CD14-positive monocyte (primary cell): ENCODE measurements around the gene IVD. TPM values are rescaled to one million over a fixed set of nuclear protein-coding genes. Genes with fewer than 3 reads are reported as not detected.

Experiments
- DNase-seq, 3 donors: peaks; one replicate each; pipeline ENCODE4 v3.0.0-alpha.2; 2011 to 2022
- H2AFZ ChIP-seq: 2 replicates; pipeline ENCODE4 v1.6.0; 2012; ENCODE audit warnings: mild to moderate bottlenecking, low read depth, low read length, inconsistent platforms; ENCODE audit not compliant: insufficient read depth, poor library complexity, severe bottlenecking
- H3K27ac ChIP-seq, 2 donors: 1 replicate in 1 of 2; 2 replicates in 1 of 2; pipeline ENCODE4 v1.5.1; 2012 to 2013; ENCODE audit warnings: low read length in 2 of 2, control low read depth in 1 of 2, inconsistent platforms in 1 of 2, low read depth in 1 of 2, mild to moderate bottlenecking in 1 of 2
- H3K27me3 ChIP-seq, 2 donors: one replicate each; pipeline versions ENCODE4 v1.6.0 to v1.6.1; 2011 to 2013; ENCODE audit warnings: low read length in 2 of 2; ENCODE audit not compliant: control insufficient read depth in 2 of 2, insufficient read depth in 2 of 2
- H3K36me3 ChIP-seq, 2 donors: replicated peaks in 1 of 2; 1 replicate in 1 of 2; 2 replicates in 1 of 2; pipeline versions ENCODE4 v1.5.1 to v1.6.1; 2012 to 2013; ENCODE audit warnings: low read length in 2 of 2, control low read depth in 1 of 2, inconsistent platforms in 1 of 2, mild to moderate bottlenecking in 1 of 2; ENCODE audit not compliant: insufficient read depth in 2 of 2, control insufficient read depth in 1 of 2
- H3K4me1 ChIP-seq, 2 donors: 1 replicate in 1 of 2; 2 replicates in 1 of 2; pipeline versions ENCODE4 v1.5.1 to v1.6.1; 2012 to 2013; ENCODE audit warnings: low read length in 2 of 2, control low read depth in 1 of 2, inconsistent platforms in 1 of 2, mild to moderate bottlenecking in 1 of 2, moderate library complexity in 1 of 2; ENCODE audit not compliant: insufficient read depth in 2 of 2, control insufficient read depth in 1 of 2
- H3K4me2 ChIP-seq: replicated peaks from 2 replicates; pipeline ENCODE3; 2012; ENCODE audit warnings: low read length, moderate library complexity, mild to moderate bottlenecking; ENCODE audit not compliant: poor library complexity, severe bottlenecking; ENCODE audit errors: extremely low read depth
- H3K4me3 ChIP-seq, 3 experiments: fragments of 200-600 bp in 1 of 3; sonication (generic) in 1 of 3; replicated peaks in 1 of 3; 1 replicate in 2 of 3; 2 replicates in 1 of 3; pipeline ENCODE4 v1.5.1; 2011 to 2013; ENCODE audit warnings: low read length in 3 of 3, mild to moderate bottlenecking in 3 of 3, control low read depth in 2 of 3, low read depth in 2 of 3, inconsistent platforms in 1 of 3, moderate library complexity in 1 of 3
- H3K79me2 ChIP-seq: 2 replicates; pipeline ENCODE4 v1.6.0; 2012; ENCODE audit warnings: mild to moderate bottlenecking, control low read depth, inconsistent platforms, low read length, moderate library complexity; ENCODE audit not compliant: insufficient read depth
- H3K9ac ChIP-seq: 2 replicates; pipeline ENCODE4 v1.6.0; 2017; ENCODE audit warnings: low read length, mild to moderate bottlenecking; ENCODE audit not compliant: insufficient read depth, poor library complexity, severe bottlenecking
- H3K9me3 ChIP-seq, 2 donors: replicated peaks in 1 of 2; 1 replicate in 1 of 2; 2 replicates in 1 of 2; pipeline versions ENCODE4 v1.5.1 to v1.6.1; 2012 to 2013; ENCODE audit warnings: low read length in 2 of 2, control low read depth in 1 of 2; ENCODE audit not compliant: control insufficient read depth in 1 of 2, insufficient read depth in 1 of 2
- H4K20me1 ChIP-seq: 2 replicates; pipeline ENCODE4 v1.6.0; 2012; ENCODE audit warnings: mild to moderate bottlenecking, low read length, control low read depth, moderate library complexity; ENCODE audit not compliant: insufficient read depth
- H3K27ac Mint-ChIP-seq, 7 donors: one replicate each; pipeline ENCODE4 v1.8.0; 2020; ENCODE audit warnings: mild to moderate bottlenecking in 7 of 7, mixed read lengths in 7 of 7, moderate library complexity in 6 of 7, inconsistent platforms in 2 of 7
- H3K27me3 Mint-ChIP-seq, 3 donors: one replicate each; pipeline ENCODE4 v1.8.0; 2021 to 2022; ENCODE audit warnings: low read depth in 3 of 3, mild to moderate bottlenecking in 3 of 3, mixed read lengths in 3 of 3, moderate library complexity in 3 of 3, inconsistent platforms in 1 of 3
- H3K36me3 Mint-ChIP-seq, 2 donors: one replicate each; pipeline ENCODE4 v1.8.0; 2020; ENCODE audit warnings: mixed read lengths in 2 of 2, inconsistent platforms in 1 of 2, mild to moderate bottlenecking in 1 of 2
- H3K4me1 Mint-ChIP-seq: one replicate; pipeline ENCODE4 v1.8.0; 2020; ENCODE audit warnings: mild to moderate bottlenecking, mixed read lengths
- H3K4me3 Mint-ChIP-seq, 2 donors: one replicate each; pipeline ENCODE4 v1.8.0; 2020; ENCODE audit warnings: mild to moderate bottlenecking in 2 of 2, mixed read lengths in 2 of 2, moderate library complexity in 1 of 2
- H3K9me3 Mint-ChIP-seq, 7 donors: one replicate each; pipeline ENCODE4 v1.8.0; 2020 to 2022; ENCODE audit warnings: mixed read lengths in 7 of 7, mild to moderate bottlenecking in 6 of 7, moderate library complexity in 6 of 7, inconsistent platforms in 2 of 7
- WGBS: methylation state at CpG from one replicate; pipeline ENCODE4 v1.1.5; 2013; ENCODE audit warnings: missing lambda C conversion rate; ENCODE audit not compliant: insufficient coverage; 5-methylcytosine and 5-hydroxymethylcytosine counted together
- intact Hi-C, 2 donors: fragments of 100-400 bp; cut with micrococcal nuclease; formaldehyde crosslinking; loops; one replicate each; pipeline versions ENCODE4 v1.15.0 to v1.15.1; 2023
- polyA plus RNA-seq, 3 donors: library from polyadenylated mRNA; depleted of rRNA in 1 of 3; unstranded in 2 of 3; stranded (reverse) in 1 of 3; fragments of 300-500 nt in 2 of 3; fragments of >200 nt in 1 of 3; fragmentation: Illumina TruSeq in 2 of 3; gene quantifications; 1 replicate in 2 of 3; 2 replicates in 1 of 3; pipeline ENCODE4 v1.2.3, GENCODE V29; 2012 to 2021
- TF ChIP-seq, protein P1 (sequence below): fragments of 200-600 bp; IDR thresholded peaks from one replicate; pipeline ENCODE4 v1.8.0; 2022; ENCODE audit warnings: antibody characterized with exemption, mild to moderate bottlenecking

Gene IVD
- polyA plus RNA-seq, 3 donors, result 28.6 to 46.3 (median 31.3) TPM

DNA sequence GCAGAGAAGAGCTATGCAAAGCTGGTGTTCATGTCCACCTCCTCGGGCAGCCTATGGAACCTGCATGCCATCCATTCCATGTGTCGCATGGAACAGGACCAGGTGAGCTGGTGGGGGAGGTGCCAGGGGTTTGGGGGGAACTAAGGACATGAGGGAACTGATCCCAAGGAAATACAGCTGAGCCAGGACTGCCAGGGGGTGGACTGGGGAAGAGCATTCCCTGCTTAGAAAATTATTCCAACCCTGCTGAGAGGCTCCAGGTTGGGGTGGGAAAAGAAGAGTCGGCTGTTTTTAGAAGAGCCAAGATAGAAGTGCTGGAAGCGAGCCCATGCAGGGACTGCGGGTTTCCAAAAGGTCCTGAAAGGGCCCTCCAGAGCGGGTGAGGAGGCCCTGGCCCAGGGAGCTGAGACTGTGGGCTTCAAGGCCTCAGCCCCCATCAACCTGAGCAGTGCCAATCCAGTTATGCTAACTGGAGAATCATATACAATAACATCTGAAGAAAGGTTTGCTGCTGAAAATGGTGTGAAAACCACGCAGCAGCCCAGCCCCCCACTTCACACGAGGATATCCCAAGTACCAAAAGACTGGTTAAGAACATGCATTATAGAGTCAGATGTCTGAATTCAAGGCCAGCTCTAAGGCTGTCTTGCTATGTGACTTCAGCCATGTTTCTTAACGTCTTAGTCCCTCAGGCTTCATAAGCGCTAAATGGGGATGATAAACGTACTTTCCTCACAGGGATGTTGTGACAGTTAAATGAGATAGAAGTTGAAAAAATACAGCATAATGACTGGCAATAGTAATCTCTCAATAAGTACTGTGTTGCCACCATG lies 39.8 kb upstream of the IVD start:
- peaks cover 20% of the 10 kb centered on the region for H3K4me1 Mint-ChIP-seq
- Histone ChIP-seq H2AFZ (no peak overlapping the region), H3K79me2 (no peaks in the 10 kb centered on the region), H3K9me3 (no peaks in the 10 kb centered on the region), H3K27ac (no peak overlapping the region), H3K36me3 (peaks cover 0 to 3% of the 10 kb centered on the region in 2 donors), H3K27me3 (no peaks in the 10 kb centered on the region), H3K4me3 (no peak overlapping the region), H3K4me1 (peaks cover 16 to 25% of the 10 kb centered on the region in 2 donors), H4K20me1 (peaks cover 3% of the 10 kb centered on the region), H3K9ac (no peak overlapping the region), H3K4me2 (no peak overlapping the region)
- H3K9me3 Mint-ChIP-seq, result no peaks in the 10 kb centered on the region
- intact Hi-C loops, result loop anchor here (5.0 kb wide), 2 partner anchors 41 to 56 kb away; partner anchors contain the start of gene IVD (in 1 of the 2)
- TF ChIP-seq, protein P1, sequence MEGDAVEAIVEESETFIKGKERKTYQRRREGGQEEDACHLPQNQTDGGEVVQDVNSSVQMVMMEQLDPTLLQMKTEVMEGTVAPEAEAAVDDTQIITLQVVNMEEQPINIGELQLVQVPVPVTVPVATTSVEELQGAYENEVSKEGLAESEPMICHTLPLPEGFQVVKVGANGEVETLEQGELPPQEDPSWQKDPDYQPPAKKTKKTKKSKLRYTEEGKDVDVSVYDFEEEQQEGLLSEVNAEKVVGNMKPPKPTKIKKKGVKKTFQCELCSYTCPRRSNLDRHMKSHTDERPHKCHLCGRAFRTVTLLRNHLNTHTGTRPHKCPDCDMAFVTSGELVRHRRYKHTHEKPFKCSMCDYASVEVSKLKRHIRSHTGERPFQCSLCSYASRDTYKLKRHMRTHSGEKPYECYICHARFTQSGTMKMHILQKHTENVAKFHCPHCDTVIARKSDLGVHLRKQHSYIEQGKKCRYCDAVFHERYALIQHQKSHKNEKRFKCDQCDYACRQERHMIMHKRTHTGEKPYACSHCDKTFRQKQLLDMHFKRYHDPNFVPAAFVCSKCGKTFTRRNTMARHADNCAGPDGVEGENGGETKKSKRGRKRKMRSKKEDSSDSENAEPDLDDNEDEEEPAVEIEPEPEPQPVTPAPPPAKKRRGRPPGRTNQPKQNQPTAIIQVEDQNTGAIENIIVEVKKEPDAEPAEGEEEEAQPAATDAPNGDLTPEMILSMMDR, result no peak
- WGBS, result 100% methylated on average over 6 of the region's 11 CpGs
- peaks cover 20 to 22% of the 10 kb centered on the region in 2 donors for H3K36me3 Mint-ChIP-seq
- H3K27ac Mint-ChIP-seq, result peak overlapping the region in 1 of 7 donors; percentile 37
- no peak overlapping the region for H3K4me3 Mint-ChIP-seq
- no peak for DNase-seq
- H3K27me3 Mint-ChIP-seq, result peaks cover 2 to 9% (median 6%) of the 10 kb centered on the region in 3 donors

DNA sequence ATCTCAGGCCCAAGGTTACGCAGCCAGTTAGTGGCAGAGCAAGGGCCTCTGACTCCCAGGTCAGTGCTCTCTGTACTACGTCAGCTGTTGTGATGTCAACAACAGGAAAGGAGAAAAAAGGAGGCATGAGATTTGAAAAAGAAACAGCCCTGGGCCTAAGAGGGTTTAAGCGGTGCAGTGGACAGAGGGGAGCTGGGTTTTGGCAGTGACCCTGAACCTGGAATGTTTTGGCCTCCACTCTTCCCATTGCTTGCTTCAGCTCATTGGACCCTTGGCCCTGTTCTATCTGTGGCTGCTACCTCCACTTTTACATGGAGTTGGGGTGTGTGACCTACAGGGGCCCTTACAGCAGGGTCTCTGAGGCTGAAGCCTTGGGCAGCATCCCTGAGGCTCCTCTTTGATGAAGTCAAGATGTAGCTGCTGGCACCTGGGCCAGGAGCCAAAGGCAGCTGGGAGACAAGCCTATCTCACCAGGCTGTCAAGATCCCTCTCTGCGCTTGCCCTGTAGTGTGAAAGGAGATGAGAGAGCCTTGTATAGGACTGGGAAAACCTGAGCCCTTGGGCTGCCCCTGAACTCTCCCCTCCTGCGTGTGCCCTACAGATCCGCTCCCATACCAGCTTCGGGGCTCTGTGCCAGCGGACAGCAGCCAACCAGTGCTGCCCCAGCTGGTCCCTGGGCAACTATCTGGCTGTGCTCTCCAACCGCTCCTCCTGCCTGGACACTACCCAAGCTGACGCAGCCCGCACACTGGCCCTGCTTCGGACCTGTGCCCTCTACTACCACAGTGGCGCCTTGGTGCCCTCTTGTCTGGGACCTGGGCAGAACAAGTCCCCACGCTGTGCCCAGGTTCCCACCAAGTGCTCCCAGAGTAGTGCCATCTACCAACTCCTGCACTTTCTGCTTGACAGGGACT lies 38.9 kb upstream of the IVD start:
- TF ChIP-seq, protein P1, result no peak
- Histone ChIP-seq H3K9ac (no peak overlapping the region), H3K79me2 (no peaks in the 10 kb centered on the region), H2AFZ (peak overlapping the region; percentile 94), H3K4me1 (peaks cover 16 to 25% of the 10 kb centered on the region in 2 donors), H3K9me3 (no peaks in the 10 kb centered on the region), H3K27ac (no peak overlapping the region), H3K36me3 (peaks cover 0 to 3% of the 10 kb centered on the region in 2 donors), H3K4me3 (peak overlapping the region in 1 of 3 experiments; percentile 78), H3K27me3 (no peaks in the 10 kb centered on the region), H3K4me2 (peak overlapping the region; percentile 97), H4K20me1 (peaks cover 3% of the 10 kb centered on the region)
- Mint-ChIP-seq H3K36me3 (peaks cover 13 to 14% of the 10 kb centered on the region in 2 donors), H3K4me1 (peaks cover 20% of the 10 kb centered on the region), H3K4me3 (peak overlapping the region; percentile 76 to 91), H3K27me3 (peaks cover 2 to 9% (median 6%) of the 10 kb centered on the region in 3 donors), H3K9me3 (no peaks in the 10 kb centered on the region), H3K27ac (peak overlapping the region in 2 of 7 donors; percentile 37 to 83)
- no peak for DNase-seq
- WGBS, result 96% methylated on average over 12 of the region's 14 CpGs
- intact Hi-C loops, result loop anchor here (5.0 kb wide), 2 partner anchors 41 to 56 kb away; partner anchors contain the start of gene IVD (in 1 of the 2)
